ENCODE data around the gene HLA-C.

The HLA-C gene

GRCh38 chr6:31227143-31227542 lies 44.7 kb downstream of the HLA-C start:
- no peak for TF ChIP-seq JUND (IDR thresholded peaks at IDR 0.05; ENCODE audit: low read depth)
- in situ Hi-C loops (cut with HindIII; ENCODE audit: low pct_unique_long_range_greater_than_20kb, low sequenced_read_pairs) = no loop called here
- DNase-seq (ENCODE audit: low read depth in 1 of 2, low spot score in 1 of 2) = no peak

DNA sequence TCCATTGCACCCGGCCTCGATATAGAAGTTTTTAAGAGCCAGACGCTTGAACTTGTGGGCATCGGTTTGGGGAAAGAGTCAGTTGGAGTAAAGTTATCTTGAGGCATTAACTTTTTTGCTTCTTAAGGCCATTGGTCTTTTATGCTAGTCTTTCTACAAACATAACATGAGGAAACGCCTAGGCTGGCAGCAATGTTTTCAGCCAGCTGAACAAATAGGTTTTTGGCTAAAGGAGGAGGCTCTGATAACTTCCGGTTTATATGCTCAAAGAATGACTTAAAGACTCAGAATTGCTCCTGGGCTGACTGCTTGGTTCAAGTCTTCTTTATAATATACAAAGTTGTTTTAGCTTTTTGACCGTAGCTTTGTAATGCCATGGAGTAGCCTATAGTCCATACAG lies 46.2 kb downstream of the HLA-C start:
- TF ChIP-seq JUND (IDR thresholded peaks at IDR 0.05; ENCODE audit: low read depth) = 0 out of 2 replicates have a peak, but pooled peaks have one; percentile 32
- in situ Hi-C loops (cut with HindIII; ENCODE audit: low pct_unique_long_range_greater_than_20kb, low sequenced_read_pairs) = no loop called here
- peak in 1 of 2 experiments; percentile 88 for DNase-seq (ENCODE audit: low read depth in 1 of 2, low spot score in 1 of 2)

GRCh38 chr6:31222496-31222895 lies 49.4 kb downstream of the HLA-C start:
- DNase-seq (ENCODE audit: low read depth in 1 of 2, low spot score in 1 of 2) = no peak
- in situ Hi-C loops (cut with HindIII; ENCODE audit: low pct_unique_long_range_greater_than_20kb, low sequenced_read_pairs) = no loop called here
- no peak for TF ChIP-seq JUND (IDR thresholded peaks at IDR 0.05; ENCODE audit: low read depth)
